H1 (cell line): ENCODE measurements around the gene GGT6. TPM values are rescaled to one million over a fixed set of nuclear protein-coding genes. Genes with fewer than 3 reads are reported as not detected.

ENCODE experiments used
- CTCF ChIA-PET: fragments of 300-600 bp; sonication (Branson Sonifier 250); formaldehyde crosslinking; loops from one replicate; lab custom pipeline; 2021; ENCODE audit not compliant: partially characterized antibody; lab: Charles Lee
- POLR2A ChIA-PET: fragments of 300-600 bp; sonication (Branson Sonifier 250); formaldehyde crosslinking; loops from one replicate; lab custom pipeline; 2021; ENCODE audit warnings: inconsistent platforms; ENCODE audit not compliant: partially characterized antibody; lab: Charles Lee
- DNase-seq, 2 experiments: peaks; one replicate each; pipeline versions ENCODE4 v3.0.0 to v3.0.0-alpha.2; 2010 to 2022; ENCODE audit warnings: low spot score in 2 of 2, low read depth in 1 of 2, mixed read lengths in 1 of 2
- FAIRE-seq: peaks from 2 replicates; lab custom pipeline; 2011; peaks lifted over from hg19 to GRCh38; lab: Jason Lieb, UNC
- H2AFZ ChIP-seq: 2 replicates; pipeline ENCODE4 v1.8.1; 2012; ENCODE audit warnings: low read length, inconsistent platforms
- H2AK5ac ChIP-seq: 2 replicates; pipeline ENCODE4 v1.6.1; 2013; ENCODE audit warnings: low read depth, low read length
- H2BK120ac ChIP-seq: replicated peaks from 2 replicates; pipeline ENCODE3; 2013; ENCODE audit warnings: low read depth, low read length, inconsistent platforms
- H2BK12ac ChIP-seq: 2 replicates; pipeline ENCODE4 v1.6.1; 2013; ENCODE audit warnings: low read depth, low read length
- H2BK15ac ChIP-seq: 2 replicates; pipeline ENCODE4 v1.6.1; 2013; ENCODE audit warnings: low read length
- H2BK20ac ChIP-seq: 2 replicates; pipeline ENCODE4 v1.6.1; 2013; ENCODE audit warnings: low read length
- H2BK5ac ChIP-seq: 2 replicates; pipeline ENCODE4 v1.6.1; 2013; ENCODE audit warnings: low read depth, low read length
- H3K14ac ChIP-seq: 2 replicates; pipeline ENCODE4 v1.6.1; 2013; ENCODE audit warnings: inconsistent platforms; ENCODE audit not compliant: insufficient read length
- H3K18ac ChIP-seq: 2 replicates; pipeline ENCODE4 v1.6.1; 2013; ENCODE audit warnings: low read length; ENCODE audit errors: extremely low read depth
- H3K23ac ChIP-seq: 2 replicates; pipeline ENCODE4 v1.6.1; 2013; ENCODE audit warnings: inconsistent platforms; ENCODE audit not compliant: insufficient read length
- H3K23me2 ChIP-seq: 2 replicates; pipeline ENCODE4 v1.6.1; 2013; ENCODE audit warnings: low read depth, low read length
- H3K27ac ChIP-seq: 2 replicates; pipeline ENCODE4 v1.6.1; 2011; ENCODE audit warnings: low read depth, low read length, inconsistent platforms
- H3K27me3 ChIP-seq, 4 experiments: replicated peaks in 1 of 4; 1 replicate in 1 of 4; 2 replicates in 3 of 4; pipeline versions ENCODE4 v1.6.1 to v1.8.1; 2011 to 2013; ENCODE audit warnings: low read length in 3 of 4, mild to moderate bottlenecking in 3 of 4, inconsistent platforms in 2 of 4, mixed read lengths in 2 of 4, moderate library complexity in 1 of 4; ENCODE audit not compliant: control insufficient read depth in 3 of 4, insufficient read depth in 3 of 4; ENCODE audit errors: extremely low read depth in 1 of 4
- H3K36me3 ChIP-seq, 4 experiments: 2 replicates each; pipeline versions ENCODE4 v1.6.1 to v1.8.1; 2011 to 2013; ENCODE audit warnings: mild to moderate bottlenecking in 4 of 4, low read length in 3 of 4, moderate library complexity in 2 of 4, control low read depth in 1 of 4, inconsistent platforms in 1 of 4; ENCODE audit not compliant: insufficient read depth in 4 of 4, control insufficient read depth in 2 of 4
- H3K4ac ChIP-seq: replicated peaks from 2 replicates; pipeline ENCODE3; 2013; ENCODE audit warnings: low read length, low read depth, mixed read lengths, inconsistent platforms; ENCODE audit not compliant: insufficient read length
- H3K4me1 ChIP-seq, 4 experiments: replicated peaks in 1 of 4; 1 replicate in 1 of 4; 2 replicates in 3 of 4; pipeline versions ENCODE4 v1.6.1 to v1.8.1; 2011 to 2013; ENCODE audit warnings: low read length in 3 of 4, inconsistent platforms in 2 of 4, mixed read lengths in 1 of 4; ENCODE audit not compliant: insufficient read depth in 4 of 4, control insufficient read depth in 3 of 4
- H3K4me2 ChIP-seq, 2 experiments: 2 replicates each; pipeline versions ENCODE4 v1.6.1 to v1.8.1; 2011 to 2013; ENCODE audit warnings: low read depth in 2 of 2, low read length in 2 of 2, control low read depth in 1 of 2, inconsistent platforms in 1 of 2, mild to moderate bottlenecking in 1 of 2; ENCODE audit not compliant: insufficient read depth in 1 of 2
- H3K4me3 ChIP-seq, 4 experiments: fragments of 200-600, 300-600 bp in 1 of 4; sonication (generic), shearing (Covaris generic), sonication (Bioruptor Twin) in 1 of 4; 2 replicates each; pipeline versions ENCODE4 v1.5.1 to v1.8.1; 2011 to 2016; ENCODE audit warnings: low read length in 4 of 4, low read depth in 3 of 4, control low read depth in 2 of 4, inconsistent platforms in 2 of 4, mild to moderate bottlenecking in 2 of 4, mixed read lengths in 1 of 4, moderate library complexity in 1 of 4; ENCODE audit not compliant: insufficient read depth in 2 of 4; ENCODE audit errors: extremely low read depth in 1 of 4
- H3K56ac ChIP-seq: replicated peaks from 2 replicates; pipeline ENCODE3; 2013; ENCODE audit warnings: low read depth, mild to moderate bottlenecking, mixed read lengths, low read length, inconsistent platforms; ENCODE audit not compliant: insufficient read length
- H3K79me1 ChIP-seq: 2 replicates; pipeline ENCODE4 v1.6.1; 2013; ENCODE audit warnings: low read depth, low read length, control low read depth
- H3K79me2 ChIP-seq, 2 experiments: 2 replicates each; pipeline versions ENCODE4 v1.6.1 to v1.8.1; 2012 to 2013; ENCODE audit warnings: low read length in 2 of 2, mild to moderate bottlenecking in 2 of 2, inconsistent platforms in 1 of 2; ENCODE audit not compliant: insufficient read depth in 2 of 2, control insufficient read depth in 1 of 2
- H3K9ac ChIP-seq, 4 experiments: replicated peaks in 1 of 4; 1 replicate in 1 of 4; 2 replicates in 3 of 4; pipeline versions ENCODE4 v1.6.1 to v1.8.1; 2011 to 2013; ENCODE audit warnings: low read depth in 3 of 4, low read length in 3 of 4, control low read depth in 2 of 4, mild to moderate bottlenecking in 2 of 4, moderate library complexity in 2 of 4, inconsistent platforms in 1 of 4; ENCODE audit errors: extremely low read depth in 1 of 4
- H3K9me3 ChIP-seq, 2 experiments: 2 replicates each; pipeline versions ENCODE4 v1.6.1 to v1.8.1; 2012 to 2013; ENCODE audit warnings: mild to moderate bottlenecking in 2 of 2, moderate library complexity in 2 of 2, control low read depth in 1 of 2, inconsistent platforms in 1 of 2, low read depth in 1 of 2, low read length in 1 of 2, mixed read lengths in 1 of 2; ENCODE audit not compliant: insufficient read depth in 2 of 2
- H4K20me1 ChIP-seq, 2 experiments: replicated peaks in 1 of 2; 2 replicates each; pipeline versions ENCODE3 to v1.8.1; 2011 to 2013; ENCODE audit warnings: inconsistent platforms in 2 of 2, low read length in 2 of 2, mild to moderate bottlenecking in 1 of 2; ENCODE audit not compliant: insufficient read depth in 2 of 2, control insufficient read depth in 1 of 2
- H4K5ac ChIP-seq: 2 replicates; pipeline ENCODE4 v1.6.1; 2013; ENCODE audit warnings: low read length, low read depth, mixed read lengths, inconsistent platforms; ENCODE audit not compliant: insufficient read length
- H4K8ac ChIP-seq: 2 replicates; pipeline ENCODE4 v1.8.0; 2013; ENCODE audit warnings: mild to moderate bottlenecking, moderate library complexity, low read length, inconsistent platforms; ENCODE audit not compliant: insufficient read depth; ENCODE audit errors: extremely low read depth
- H4K91ac ChIP-seq: replicated peaks from 2 replicates; pipeline ENCODE3; 2013; ENCODE audit warnings: low read length, mixed read lengths, inconsistent platforms; ENCODE audit not compliant: insufficient read length
- ATF3 ChIP-seq: IDR thresholded peaks from 2 replicates; pipeline ENCODE4 v1.6.1; 2011; ENCODE audit warnings: low read depth, mild to moderate bottlenecking, low read length; ENCODE audit not compliant: insufficient read depth
- EZH2 ChIP-seq: fragments of 200-600 bp; sonication (generic); IDR thresholded peaks from 2 replicates; pipeline ENCODE4 v1.7.1; 2012; ENCODE audit warnings: low read depth, mild to moderate bottlenecking, moderate library complexity, low read length, inconsistent platforms; ENCODE audit not compliant: severe bottlenecking
- HDAC2 ChIP-seq, 2 experiments: fragments of 300-600 bp in 1 of 2; sonication (generic) in 1 of 2; IDR thresholded peaks; 2 replicates each; pipeline ENCODE4 v1.6.1; 2011 to 2012; ENCODE audit warnings: low read depth in 2 of 2, low read length in 2 of 2, mild to moderate bottlenecking in 2 of 2, moderate library complexity in 2 of 2, borderline replicate concordance in 1 of 2, inconsistent platforms in 1 of 2
- NANOG ChIP-seq: IDR thresholded peaks from 2 replicates; pipeline ENCODE4 v1.6.1; 2011; ENCODE audit warnings: low read length, low read depth, mild to moderate bottlenecking, inconsistent platforms; ENCODE audit not compliant: insufficient read depth, poor library complexity, severe bottlenecking
- POLR2AphosphoS5 ChIP-seq: IDR thresholded peaks from 2 replicates; pipeline ENCODE4 v1.6.1; 2011; ENCODE audit warnings: low read depth, low read length
- SUZ12 ChIP-seq: fragments of 200-600 bp; sonication (generic); IDR thresholded peaks from 2 replicates; pipeline ENCODE4 v1.6.1; 2012; ENCODE audit warnings: mild to moderate bottlenecking, inconsistent platforms, low read length, moderate library complexity, mixed read lengths
- TAF7 ChIP-seq: optimal IDR thresholded peaks from 2 replicates; pipeline ENCODE3; 2011; ENCODE audit warnings: low read depth, mild to moderate bottlenecking, inconsistent platforms, low read length, moderate library complexity, borderline replicate concordance
- WGBS, 2 experiments: shearing (Covaris generic) in 1 of 2; methylation state at CpG; one replicate each; pipeline versions ENCODE4 v1.1.6 to v1.1.7; 2013 to 2015; ENCODE audit warnings: low lambda C conversion rate in 2 of 2, mixed read lengths in 2 of 2, inconsistent platforms in 1 of 2, low coverage in 1 of 2, missing lambda C conversion rate in 1 of 2; ENCODE audit not compliant: insufficient replicate concordance in 2 of 2, insufficient coverage in 1 of 2, insufficient read length in 1 of 2; ENCODE audit errors: extremely low coverage in 1 of 2, missing lambda C conversion rate in 1 of 2; 5-methylcytosine and 5-hydroxymethylcytosine counted together
- polyA plus RNA-seq, 7 experiments: library from polyadenylated mRNA; depleted of rRNA in 3 of 7; stranded (reverse) in 5 of 7; unstranded in 2 of 7; fragments of >200 nt in 5 of 7; fragments of 200-250 nt in 2 of 7; gene quantifications; 1 replicate in 5 of 7; 2 replicates in 1 of 7; 4 replicates in 1 of 7; pipeline versions ENCODE4 v1.2.1 to v1.2.3, GENCODE V29; 2011 to 2013; ENCODE audit warnings: missing spikeins in 2 of 7, mixed read lengths in 2 of 7
- total RNA-seq: library from RNA; stranded (reverse); fragmentation: NEBNext Ultra II Directional; extraction: Animal tissue kit (Norgen Biotek cat#: 25700); gene quantifications from 2 replicates; pipeline ENCODE4 v1.2.1, GENCODE V29; 2021

GGT6 gene
- total and polyA plus RNA-seq, 2 of the 8 experiments (the other 6 are each of a cell fraction or from before 2014, with no cell fraction given) = 0.18 TPM; not detected in 1

GRCh38 chr17:4537451-4538235 lies 22.7 kb downstream of the GGT6 start:
- WGBS, 2 experiments = 89% methylated on average over 19 of the region's 19 CpGs; no CpG with 5 or more reads in 1 of the 2 experiments
- H2AK5ac ChIP-seq = no peak overlapping the region
- no peak overlapping the region for H2BK5ac ChIP-seq
- H3K4ac ChIP-seq = no peak overlapping the region
- no peak overlapping the region for H4K8ac ChIP-seq
- H3K9ac ChIP-seq = no peak overlapping the region
- H2BK120ac ChIP-seq = no peak overlapping the region
- no peak overlapping the region for H3K23ac ChIP-seq
- H3K4me3 ChIP-seq = no peak overlapping the region
- H3K23me2 ChIP-seq = peaks cover 4% of the 10 kb centered on the region; the same call in 1 of the 2 replicates
- FAIRE-seq (no peak), DNase-seq (no peak)
- H4K5ac ChIP-seq = no peak overlapping the region
- CTCF ChIA-PET = interaction anchor here (0.5 to 3.6 kb wide), 17 partner anchors 9 to 1808 kb away, joined by 3 to 15 read pairs (median 4); no protein-coding TSS in a partner anchor
- H3K27me3 ChIP-seq = peaks cover 0 to 15% (median 7%) of the 10 kb centered on the region in 4 experiments; a peak in 3 of 7 replicates
- POLR2A ChIA-PET = interaction anchor here (0.6 to 37.1 kb wide), 10 partner anchors 8 to 132 kb away, joined by 3 to 546 read pairs (median 4); partner anchors contain the start of genes GGT6 and MYBBP1A
- no peak overlapping the region for H4K91ac ChIP-seq
- no peaks in the 10 kb centered on the region for H3K79me2 ChIP-seq
- H3K79me1 ChIP-seq = no peaks in the 10 kb centered on the region
- H3K4me2 ChIP-seq = no peak overlapping the region; a peak in 1 of 4 replicates
- H3K36me3 ChIP-seq = peaks cover 15 to 40% (median 27%) of the 10 kb centered on the region in 4 experiments; a peak in 7 of 8 replicates
- H2BK12ac ChIP-seq = 0 out of 2 replicates have a peak overlapping the region, but pooled peaks have one; percentile 27
- H3K14ac ChIP-seq = no peak overlapping the region
- H3K4me1 ChIP-seq = peaks cover 0 to 29% (median 16%) of the 10 kb centered on the region in 4 experiments; a peak in 6 of 7 replicates
- no peaks in the 10 kb centered on the region for H3K9me3 ChIP-seq
- H3K18ac ChIP-seq = no peak overlapping the region
- no peak overlapping the region for H3K56ac ChIP-seq
- no peak overlapping the region for H2BK20ac ChIP-seq
- no peak overlapping the region for H3K27ac ChIP-seq
- peaks cover 11 to 23% of the 10 kb centered on the region in 2 experiments for H4K20me1 ChIP-seq
- no peak overlapping the region for H2AFZ ChIP-seq
- no peak overlapping the region for H2BK15ac ChIP-seq
- no peak for TF ChIP-seq TAF7
- no peak for TF ChIP-seq SUZ12
- TF ChIP-seq ATF3 = no peak
- TF ChIP-seq NANOG = no peak
- peak; percentile 26 for TF ChIP-seq POLR2AphosphoS5
- no peak for TF ChIP-seq HDAC2 (IDR thresholded peaks at IDR 0.05; ENCODE audit: borderline replicate concordance in 1 of 2, low read depth in 2 of 2, low read length in 2 of 2)
- TF ChIP-seq EZH2 = no peak
